Neural progenitor cell (in vitro differentiated cells): Measurements from ENCODE around the gene COL4A3.

Experiments used
- EZH2 ChIP-seq: fragments of 200-600 bp; sonication (generic); IDR thresholded peaks from 2 replicates; pipeline ENCODE4 v1.6.1; 2017; ENCODE audit warnings: antibody characterized with exemption, mild to moderate bottlenecking, moderate library complexity
- EZH2phosphoT487 ChIP-seq: fragments of 200-600 bp; sonication (generic); IDR thresholded peaks from 2 replicates; pipeline ENCODE4 v1.6.1; 2017; ENCODE audit warnings: antibody characterized with exemption
- TF ChIP-seq, protein P1 (sequence below): fragments of 200-600 bp; sonication (generic); IDR thresholded peaks from 2 replicates; pipeline ENCODE4 v1.5.1; 2017; ENCODE audit warnings: antibody characterized with exemption, mild to moderate bottlenecking

DNA sequence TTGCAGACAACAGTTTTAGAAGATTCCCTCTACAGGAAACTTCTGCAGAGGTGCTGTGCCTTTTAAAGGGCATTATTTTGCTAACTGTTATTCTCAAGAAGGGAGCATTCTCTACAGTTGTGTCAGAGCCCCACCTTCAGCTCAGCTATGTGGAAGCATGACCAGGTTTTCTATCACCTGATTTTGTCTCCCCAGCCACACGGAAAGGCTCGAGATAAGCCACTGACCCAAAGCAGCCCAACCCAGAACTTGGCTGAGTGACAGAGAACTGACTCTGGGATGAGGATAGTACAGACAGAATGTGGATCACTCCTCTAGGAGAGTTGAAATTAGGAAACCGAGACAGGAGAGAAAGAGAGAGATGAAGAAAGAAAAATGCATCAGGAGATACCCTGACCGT, 11.1 kb upstream of the COL4A3 start:
- TF ChIP-seq, protein P1, sequence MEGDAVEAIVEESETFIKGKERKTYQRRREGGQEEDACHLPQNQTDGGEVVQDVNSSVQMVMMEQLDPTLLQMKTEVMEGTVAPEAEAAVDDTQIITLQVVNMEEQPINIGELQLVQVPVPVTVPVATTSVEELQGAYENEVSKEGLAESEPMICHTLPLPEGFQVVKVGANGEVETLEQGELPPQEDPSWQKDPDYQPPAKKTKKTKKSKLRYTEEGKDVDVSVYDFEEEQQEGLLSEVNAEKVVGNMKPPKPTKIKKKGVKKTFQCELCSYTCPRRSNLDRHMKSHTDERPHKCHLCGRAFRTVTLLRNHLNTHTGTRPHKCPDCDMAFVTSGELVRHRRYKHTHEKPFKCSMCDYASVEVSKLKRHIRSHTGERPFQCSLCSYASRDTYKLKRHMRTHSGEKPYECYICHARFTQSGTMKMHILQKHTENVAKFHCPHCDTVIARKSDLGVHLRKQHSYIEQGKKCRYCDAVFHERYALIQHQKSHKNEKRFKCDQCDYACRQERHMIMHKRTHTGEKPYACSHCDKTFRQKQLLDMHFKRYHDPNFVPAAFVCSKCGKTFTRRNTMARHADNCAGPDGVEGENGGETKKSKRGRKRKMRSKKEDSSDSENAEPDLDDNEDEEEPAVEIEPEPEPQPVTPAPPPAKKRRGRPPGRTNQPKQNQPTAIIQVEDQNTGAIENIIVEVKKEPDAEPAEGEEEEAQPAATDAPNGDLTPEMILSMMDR: no peak
- TF ChIP-seq EZH2 (no peak), EZH2phosphoT487 (no peak)
